GM18868 (cell line): Measurements from ENCODE around the gene APOD.
"Not testable (repeated sequence)": the region's sequence is repeated elsewhere in the genome, so short reads cannot be mapped to it uniquely, and the experiment has no call there.

Experiments
- ATAC-seq: cut with Tn5 transposase; IDR thresholded peaks from one replicate; pipeline ENCODE4 v1.9.1; 2021; ENCODE audit warnings: mild to moderate bottlenecking, moderate library complexity; ENCODE audit not compliant: unreplicated experiment

Gene APOD

DNA sequence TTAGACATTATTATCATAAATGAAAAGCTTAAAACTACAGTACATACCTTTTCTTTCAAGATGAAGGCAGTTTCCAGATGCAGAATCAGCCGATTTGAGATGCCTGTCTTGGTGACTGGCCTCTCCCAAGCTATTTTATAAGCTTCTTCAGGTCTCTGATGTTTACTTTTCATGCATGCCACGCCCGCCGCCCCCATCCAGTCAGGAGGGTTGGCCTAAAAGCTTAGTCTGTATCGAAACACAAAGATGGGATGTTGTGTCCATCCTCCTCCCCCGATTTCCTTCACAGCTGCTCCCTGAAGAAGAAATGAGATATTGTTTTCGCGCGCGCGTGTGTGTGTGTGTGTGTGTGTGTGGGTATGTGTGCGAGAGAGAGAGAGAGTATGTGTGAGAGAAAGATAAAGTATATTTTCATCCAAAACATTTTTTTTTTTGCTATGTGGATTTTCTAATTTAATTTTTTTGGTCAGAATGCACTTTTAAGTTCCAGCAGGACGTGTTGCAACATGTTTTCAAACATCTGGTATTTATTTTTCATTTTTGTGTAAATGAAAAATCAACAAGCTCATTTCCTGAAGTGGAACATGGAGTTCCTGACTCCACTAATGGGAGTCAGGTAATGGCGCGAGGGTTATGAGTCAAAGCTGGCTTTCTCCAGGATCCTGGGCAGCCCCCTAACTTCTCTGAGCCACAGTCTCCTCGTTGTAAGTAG, at the start of gene APOD:
Gene APOD, minus strand, starts transcription at position 110 of the 712 bp plus-strand sequence. CDS start 4,479 bp downstream, outside the sequence.
- ATAC-seq: no peak

DNA sequence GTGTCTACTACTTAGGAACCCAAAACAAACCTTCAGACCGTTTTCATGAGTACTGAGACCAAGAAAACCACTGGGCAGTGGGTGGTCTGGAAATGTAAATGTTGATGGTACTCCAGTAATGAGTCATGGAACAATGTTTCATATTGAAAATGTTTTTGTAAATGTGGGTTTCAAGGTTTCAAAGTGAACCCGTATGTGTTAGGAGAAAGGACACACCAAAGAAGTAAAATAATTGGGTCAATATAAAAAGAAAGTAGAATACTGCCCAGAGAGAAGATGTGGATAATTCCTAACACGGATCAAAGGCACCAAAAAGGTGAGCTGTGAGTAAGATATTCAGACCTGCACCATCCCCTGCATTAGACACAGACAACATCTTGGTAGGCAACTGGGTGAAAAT, 49.6 kb upstream of the APOD start:
- not testable (repeated sequence) for ATAC-seq

DNA sequence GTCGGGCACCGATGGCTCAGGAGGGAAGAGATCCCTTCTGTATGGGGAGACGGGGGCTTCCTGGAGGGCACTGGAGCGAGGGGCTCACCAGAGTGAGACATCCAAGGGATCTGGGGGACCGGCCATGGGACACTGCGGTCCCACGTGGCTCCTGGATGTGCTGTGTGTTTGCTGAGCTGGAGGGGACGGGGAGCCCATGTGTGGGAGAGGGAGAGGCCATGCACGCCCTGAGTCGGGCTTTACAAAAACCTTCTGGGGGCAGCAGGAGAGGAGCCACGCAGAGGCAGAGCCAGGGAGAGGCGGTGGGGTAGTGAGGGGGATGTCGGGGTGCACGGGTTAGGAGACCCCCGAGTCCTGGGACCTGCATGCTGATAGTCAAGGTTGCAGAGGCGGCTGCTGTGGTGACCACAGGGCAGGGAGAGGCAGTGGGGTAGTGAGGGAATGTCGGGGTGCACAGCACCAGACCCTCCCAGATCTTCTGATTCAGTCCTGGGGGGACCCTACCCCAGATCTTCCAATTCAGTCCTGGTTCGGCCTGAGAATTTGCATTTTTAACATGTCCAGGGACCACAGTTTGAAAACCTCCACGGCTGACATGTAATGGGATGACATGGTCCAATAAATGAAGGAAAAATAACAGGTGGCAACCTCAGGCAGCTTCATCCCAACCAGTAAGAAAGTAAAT, 48.9 kb upstream of the APOD start:
- ATAC-seq: not testable (repeated sequence)

DNA sequence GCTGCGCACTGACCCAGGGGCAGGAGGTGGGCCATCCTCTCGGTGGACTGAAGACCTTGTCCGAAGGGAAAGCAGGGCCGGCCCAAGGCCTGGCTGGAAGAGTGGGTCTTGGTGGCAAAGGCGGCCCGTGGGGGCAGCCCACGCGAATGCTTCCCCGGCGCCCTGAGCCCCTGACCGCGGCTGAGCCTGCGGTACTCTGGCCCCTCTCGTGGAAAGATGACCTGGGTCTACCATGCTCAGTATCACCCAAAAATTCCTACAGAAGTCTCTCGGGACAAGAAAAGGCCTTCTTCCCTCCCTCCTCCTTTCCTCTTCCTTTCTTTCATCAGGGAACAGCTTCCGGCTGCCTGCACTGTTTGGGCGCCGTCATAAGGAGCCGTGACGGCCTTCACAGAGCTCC, 48.3 kb upstream of the APOD start:
- ATAC-seq: not testable (repeated sequence)

DNA sequence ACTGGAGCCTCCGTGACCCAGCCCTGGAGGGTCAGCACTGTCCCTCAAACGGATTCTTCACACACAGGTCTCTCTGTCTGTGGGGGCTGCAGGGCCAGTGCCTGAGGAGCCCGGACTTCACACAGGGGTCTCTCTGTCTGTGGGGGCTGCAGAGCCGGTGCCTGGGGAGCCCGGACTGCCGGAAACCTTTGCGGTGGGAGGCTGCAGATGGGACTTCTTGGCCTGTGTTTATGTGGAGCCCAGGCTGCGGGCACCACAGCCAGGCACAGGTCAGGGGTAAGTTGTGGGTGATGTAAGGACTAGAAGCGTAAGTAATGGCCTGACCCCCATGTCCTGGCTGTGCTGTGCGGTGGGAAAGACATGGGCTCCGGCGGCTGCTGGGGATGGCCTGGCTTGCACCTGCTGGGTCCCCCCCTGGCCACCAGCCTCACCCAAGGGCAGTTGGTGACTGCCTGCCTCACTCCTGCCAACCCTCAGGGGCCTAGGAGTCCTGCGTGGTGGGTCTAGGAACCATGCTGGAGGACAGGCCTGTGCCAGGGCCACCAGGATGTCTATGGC, 47.3 kb upstream of the APOD start:
- not testable (repeated sequence) for ATAC-seq

DNA sequence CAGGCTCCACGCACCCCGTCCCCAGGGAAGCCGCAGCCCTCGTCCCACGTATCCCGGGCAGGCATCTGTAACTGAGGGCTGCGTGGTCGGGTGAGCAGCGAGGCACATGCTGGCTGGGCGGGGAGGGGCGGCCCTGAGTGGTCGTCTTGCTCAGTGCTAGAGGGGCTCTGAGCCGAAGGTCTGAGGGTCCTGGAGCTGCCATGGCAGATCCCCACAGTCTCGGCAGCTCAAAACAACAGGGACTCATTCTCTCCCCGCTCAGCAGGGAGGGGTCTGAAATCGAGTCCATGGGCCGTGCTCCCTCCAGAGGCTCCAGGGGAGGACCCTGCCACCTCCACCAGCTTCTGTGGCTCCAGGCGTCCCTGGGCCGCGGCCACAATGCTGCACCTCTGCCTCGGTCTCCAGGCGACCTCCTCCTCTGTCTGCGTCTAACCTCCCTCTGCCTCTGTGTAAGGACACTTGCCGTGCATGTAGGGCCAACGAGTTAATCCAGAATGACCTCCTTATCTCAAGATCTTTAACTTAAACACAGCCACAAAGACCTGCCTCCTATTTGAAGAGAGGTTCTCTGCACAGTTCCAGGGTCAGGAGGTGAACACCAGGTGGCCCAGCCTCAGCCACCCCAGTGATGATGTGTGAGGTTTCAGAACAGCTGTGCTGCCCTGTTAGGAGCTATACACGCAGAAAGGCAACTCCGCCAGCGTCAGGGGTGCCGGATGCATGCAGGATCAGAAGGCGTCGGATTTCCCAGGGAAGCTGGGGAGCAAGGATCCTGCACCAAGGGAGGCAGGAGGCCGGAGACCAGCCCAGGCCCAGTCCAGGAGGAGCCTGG, 46.6 kb upstream of the APOD start:
- not testable (repeated sequence) for ATAC-seq

DNA sequence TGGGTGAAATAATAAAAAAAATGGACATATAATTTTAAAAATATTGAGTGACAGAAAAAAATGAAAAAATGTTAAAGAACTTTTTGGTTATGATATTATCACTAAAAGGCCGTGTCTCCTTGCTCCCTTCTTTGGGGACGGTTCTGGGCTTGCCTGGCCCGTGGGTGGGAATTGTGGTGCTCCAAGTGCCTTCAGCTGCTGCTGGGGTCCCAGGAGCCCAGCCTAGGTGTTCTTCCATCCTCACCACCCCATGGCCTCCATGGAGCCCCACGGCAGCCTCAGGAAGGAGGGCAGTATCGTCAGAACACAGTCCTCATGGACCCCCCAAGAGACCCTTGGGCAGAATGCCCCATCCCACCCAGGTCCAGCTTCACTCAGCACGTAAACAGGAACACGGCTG, 45.9 kb upstream of the APOD start:
- ATAC-seq: not testable (repeated sequence)

DNA sequence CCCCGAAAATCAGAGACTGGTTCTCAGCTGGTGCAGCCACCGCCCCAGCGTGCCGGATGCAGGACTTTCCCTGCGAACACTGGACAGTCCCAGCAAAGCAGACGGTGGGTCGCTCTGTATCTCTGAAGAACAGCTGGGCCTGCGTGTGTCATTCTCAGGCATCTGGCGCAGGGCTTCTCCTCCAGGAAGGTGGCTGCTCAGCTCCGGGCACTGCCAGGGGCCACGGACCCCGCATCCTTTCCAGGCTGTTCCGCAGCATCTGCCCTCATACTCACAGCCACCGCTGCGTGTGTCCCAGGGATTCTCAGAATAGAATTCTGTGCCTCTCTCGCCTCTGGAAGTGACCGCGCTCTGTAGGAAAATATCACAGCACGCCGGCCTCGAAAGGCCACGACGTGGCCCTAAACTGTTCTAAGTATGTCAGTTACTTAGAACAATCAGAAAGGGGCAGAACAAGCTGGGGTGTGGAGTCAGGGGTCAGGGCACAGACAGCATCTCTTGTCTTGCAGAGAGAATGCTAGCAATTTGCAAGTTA, 44.7 kb upstream of the APOD start:
- not testable (repeated sequence) for ATAC-seq

DNA sequence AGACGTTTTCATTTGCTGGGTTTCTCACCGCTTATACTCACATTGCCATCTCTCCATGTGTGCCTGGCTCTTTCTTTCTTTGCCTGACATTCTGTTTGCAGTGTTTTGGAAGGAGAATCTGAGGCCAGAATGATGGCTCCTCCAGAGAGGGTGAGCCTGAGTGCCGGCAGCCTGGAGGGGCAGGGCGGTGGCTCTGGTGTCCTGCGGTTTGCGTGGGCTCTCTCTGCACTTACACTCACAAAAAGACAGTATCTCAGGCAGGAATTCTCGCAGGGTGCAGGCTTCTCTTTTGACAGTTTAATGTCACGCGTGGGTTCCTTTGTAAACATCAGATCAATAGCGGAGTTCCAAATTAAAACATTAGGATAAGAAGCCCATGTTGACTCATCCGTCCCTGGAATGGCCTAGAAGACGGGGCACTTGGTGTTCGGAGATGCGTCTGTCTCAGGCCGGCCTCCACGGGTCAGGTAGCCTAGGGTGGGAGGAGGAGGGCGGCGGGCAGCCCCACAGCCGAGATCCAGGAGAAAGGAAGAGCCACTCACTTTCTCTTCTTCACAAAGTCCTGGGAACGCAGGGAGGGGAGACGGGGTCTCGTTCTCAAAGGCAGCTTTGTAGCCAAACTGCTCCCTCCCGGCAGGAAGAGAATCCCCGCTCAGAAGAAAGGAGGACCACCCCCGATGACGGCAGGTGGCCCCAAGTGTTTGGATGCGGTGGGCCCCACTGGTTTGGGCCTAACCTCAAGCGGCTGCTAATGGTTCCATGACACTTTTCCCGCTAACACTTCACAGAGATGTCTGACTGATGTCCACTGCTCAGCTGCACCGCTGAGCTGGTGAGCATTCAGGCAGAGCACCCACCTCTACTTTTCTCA, 44.0 kb upstream of the APOD start:
- not testable (repeated sequence) for ATAC-seq

DNA sequence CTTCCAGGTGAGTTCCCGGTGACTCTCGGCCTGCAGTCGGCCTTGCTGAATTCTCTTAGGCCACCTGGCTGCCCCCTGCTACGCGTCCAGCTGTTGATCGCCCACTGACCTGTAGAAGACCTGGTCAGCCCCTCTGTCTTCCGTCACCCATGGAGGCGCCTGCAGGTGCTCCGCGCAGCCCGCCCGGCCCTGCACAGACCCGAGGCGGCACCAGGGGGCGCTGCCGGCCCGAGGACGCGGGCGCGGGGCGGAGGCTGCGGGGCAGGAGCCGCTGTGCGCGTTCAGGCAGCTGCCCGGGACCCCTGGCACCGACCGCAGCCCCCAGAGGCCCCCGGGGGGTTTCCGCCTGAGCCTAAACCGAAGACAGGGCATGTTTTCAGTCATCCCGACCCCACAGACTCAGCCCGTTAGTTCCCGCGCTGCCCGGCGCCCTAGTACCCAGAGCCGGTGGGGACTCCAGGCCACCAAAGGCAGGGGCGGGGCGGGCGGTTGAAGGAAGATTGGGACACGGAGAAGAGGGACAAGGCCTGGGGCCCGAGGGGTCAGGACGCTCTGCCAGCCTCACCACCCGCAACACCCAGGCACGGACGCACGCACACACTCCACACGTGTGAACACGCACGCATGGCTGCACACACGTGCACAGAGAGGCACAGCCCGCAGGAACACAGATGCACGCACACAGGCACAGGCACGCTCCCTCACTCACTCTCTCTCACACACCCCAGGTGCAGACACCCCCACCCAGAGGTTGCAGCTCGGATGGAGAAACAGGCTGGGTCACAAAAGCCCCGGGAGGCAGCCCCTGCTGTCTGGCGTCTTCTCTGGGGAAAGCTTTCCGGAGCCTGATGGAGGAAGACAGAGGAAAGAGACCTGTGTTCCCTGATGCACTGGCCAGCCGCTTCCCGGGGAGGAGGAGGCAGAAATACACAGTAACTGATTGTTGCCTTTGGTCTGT, 41.1 kb upstream of the APOD start:
- peak; percentile 88 for ATAC-seq

DNA sequence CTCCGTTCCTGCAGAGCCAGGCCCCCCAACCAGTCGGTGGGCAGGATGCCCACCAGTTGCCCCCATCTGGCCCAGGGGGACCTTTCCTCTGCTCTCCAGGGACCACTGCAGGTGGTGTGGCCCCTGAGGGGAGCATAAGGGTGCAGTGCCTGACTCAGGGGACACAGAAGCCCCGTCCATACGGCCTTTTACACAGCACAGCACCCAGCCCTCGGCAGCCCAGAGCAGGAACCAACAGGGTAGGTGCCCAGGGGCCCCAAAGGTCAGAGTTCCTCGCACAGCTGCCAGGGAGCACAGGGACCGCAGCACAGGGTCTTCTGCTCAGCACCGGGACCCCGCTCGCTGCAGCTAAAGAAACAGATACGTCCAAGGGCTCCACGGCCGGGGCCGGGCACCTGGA, 40.4 kb upstream of the APOD start:
- ATAC-seq: peak; percentile 3

DNA sequence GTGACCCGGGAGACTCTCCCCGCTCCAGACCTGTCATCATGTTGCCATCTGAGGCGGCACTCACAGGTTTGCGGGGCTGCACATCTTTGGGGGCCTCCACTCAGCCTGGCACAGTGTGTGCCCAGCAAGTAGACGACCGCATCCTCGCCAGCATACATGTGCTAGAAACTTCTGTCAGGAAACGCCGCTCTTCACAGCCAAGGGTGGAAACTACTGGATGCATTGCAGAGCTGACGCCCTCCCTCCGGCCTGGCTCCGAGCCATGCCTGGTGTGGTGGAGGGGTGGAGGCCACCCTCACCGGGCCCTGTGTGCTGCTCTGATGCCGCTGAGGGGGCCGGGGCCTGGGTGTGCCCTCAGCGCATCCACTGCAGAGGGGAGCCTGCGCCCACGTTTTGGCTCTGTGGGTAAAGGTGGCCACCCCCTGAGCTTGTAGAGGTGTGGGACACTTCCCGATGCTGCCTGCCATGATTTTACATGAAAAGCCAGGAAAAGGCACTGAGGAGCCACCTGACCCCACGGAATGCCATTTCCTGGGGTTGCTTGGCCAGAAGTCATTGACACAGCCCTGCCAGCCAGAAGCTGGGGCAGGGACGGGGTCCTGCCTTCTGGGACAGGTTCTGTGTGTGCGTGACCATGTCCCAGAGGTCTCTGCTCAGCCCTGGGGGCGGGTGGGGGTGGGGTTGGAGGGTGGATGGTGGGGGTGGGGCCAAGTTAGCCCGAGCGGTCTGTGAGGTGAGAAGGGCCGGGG, 39.7 kb upstream of the APOD start:
- not testable (repeated sequence) for ATAC-seq

DNA sequence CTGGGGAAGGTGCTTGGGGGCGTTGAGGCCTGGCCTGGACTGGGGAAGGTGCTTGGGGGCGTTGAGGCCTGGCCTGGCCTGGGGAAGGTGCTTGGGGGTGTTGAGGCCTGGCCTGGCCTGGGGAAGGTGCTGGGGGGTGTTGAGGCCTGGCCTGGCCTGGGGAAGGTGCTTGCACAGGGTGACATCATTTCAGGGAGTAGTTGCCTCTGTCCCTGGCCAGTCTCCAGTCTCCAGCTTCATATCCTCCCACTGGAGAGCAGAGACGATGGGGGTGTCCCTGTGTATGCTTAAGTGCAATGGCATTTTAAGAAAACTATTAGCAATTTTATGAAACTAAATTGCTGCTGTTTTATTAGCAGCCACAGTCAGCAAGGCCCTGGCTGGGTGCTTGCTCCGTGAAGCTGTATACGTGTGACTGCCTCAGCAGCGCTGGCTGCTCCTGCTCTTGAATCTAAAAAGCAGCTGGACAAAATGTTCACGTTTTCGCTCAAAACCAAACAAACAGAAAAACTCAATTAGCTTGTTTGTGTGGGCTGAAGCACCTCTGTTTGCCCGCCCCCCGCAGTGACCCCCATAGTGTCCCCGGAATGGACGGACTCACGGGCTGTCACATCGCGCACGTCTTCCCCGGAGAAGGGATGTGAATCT, 38.9 kb upstream of the APOD start:
- not testable (repeated sequence) for ATAC-seq

DNA sequence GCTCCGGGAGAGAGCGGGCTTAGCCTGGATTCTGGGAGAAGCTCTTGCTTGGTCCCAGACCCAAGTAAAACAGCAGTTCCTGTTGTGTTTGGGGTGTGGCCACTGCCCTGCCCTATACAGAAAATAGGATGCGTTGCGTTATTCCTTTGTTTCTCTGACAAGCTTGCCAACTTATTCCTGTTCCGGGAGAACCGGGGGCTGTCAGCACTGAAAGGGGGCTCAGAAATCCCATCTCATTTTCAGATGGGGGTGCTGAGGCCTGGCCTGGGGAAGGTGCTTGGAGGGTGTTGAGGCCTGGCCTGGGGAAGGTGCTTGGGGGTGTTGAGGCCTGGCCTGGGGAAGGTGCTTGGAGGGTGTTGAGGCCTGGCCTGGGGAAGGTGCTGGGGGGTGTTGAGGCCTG, 38.3 kb upstream of the APOD start:
- not testable (repeated sequence) for ATAC-seq

DNA sequence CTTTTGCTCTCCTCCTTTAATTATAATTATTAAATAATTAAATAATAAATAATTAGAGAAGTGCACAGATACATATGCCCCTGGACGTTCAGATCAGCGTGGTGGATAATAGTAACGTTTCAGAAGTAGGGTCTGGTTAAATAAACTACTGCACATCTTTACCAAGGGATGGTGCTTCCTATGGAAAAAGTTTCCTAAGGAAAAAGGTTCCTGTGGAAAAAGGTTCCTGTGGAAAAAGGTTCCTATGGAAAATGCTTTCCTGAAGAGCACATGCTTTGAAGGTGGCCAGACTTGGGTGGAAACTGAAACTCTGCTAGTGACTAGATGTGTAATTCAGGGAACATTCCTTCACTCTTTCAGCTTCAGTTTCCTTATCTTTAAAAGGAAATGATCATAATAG, 37.4 kb upstream of the APOD start:
- ATAC-seq: not testable (repeated sequence)

DNA sequence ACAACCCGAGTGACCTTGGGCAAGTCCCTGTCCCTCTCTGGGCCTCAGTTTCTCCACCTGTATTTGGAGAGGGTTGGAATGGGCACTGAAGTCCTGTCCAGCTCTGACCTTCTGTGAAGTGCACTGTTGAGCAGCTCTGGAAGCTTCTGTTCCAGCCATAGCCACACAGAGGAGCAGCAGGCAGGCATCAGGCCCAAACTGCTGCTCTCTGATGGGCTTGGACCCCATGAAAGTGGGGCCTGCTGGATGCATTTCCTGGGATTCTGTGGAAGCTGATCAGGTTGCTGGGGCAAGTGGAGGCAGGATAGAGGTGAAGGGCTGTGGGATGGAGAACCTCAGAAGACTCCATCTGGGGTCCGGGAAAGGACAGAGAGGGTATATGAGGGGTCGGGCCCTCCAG, 36.7 kb upstream of the APOD start:
- not testable (repeated sequence) for ATAC-seq

DNA sequence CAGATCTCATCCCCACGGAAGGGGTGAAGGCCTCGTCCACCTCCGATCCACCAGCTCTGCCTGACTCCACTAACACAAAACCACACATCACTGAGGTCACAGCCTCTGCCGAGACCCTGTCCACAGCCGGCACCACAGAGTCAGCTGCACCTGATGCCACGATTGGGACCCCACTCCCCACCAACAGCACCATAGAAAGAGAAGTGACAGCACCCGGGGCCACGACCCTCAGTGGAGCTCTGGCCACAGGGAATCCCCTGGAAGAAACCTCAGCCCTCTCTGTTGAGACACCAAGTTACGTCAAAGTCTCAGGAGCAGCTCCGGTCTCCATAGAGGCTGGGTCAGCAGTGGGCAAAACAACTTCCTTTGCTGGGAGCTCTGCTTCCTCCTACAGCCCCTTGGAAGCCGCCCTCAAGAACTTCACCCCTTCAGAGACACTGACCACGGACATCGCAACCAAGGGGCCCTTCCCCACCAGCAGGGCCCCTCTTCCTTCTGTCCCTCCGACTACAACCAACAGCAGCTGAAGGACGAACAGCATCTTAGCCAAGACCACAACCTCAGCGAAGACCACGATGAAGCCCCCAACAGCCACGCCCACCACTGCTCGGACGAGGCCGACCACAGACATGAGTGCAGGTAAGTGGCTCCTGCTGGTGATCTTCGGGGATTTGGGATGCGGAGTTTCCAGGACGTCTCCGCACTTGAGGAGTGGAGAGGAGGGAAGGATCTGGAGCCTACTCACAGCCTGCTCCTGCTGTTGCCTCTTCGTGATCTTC, 36.0 kb upstream of the APOD start:
- not testable (repeated sequence) for ATAC-seq
